Stimulated activated CD8-positive, alpha-beta memory T cell treated with anti-CD3 and anti-CD28 coated beads, Interleukin-4, amount 100 ng/mL, for 24 hours (primary cell): Measurements from ENCODE around the gene FBXO17.

ENCODE experiments used
- DNase-seq: peaks from one replicate; pipeline ENCODE4 v3.0.0-alpha.2; 2020; ENCODE audit warnings: low read depth

Gene FBXO17

DNA sequence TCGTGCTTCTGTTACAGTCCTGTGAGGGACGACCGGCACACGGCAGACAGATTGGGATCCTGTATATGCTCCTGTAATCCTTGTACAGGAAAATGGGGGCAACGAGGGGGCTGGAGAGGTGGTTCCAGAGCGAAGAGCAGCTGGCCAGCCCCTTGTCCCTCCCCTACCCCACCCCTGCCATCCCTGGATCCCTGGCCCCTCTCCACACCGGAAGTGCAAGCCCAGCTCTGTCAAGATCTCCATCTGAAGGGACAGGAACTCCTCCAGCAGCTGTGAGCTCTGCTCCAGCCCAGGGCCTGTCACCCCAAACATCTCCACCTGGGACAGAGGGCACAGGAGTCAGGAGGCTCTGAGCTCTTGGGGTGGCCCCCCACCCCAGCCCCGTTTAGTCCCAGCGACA is 58.0 kb downstream of the FBXO17 start:
- no peak for DNase-seq

DNA sequence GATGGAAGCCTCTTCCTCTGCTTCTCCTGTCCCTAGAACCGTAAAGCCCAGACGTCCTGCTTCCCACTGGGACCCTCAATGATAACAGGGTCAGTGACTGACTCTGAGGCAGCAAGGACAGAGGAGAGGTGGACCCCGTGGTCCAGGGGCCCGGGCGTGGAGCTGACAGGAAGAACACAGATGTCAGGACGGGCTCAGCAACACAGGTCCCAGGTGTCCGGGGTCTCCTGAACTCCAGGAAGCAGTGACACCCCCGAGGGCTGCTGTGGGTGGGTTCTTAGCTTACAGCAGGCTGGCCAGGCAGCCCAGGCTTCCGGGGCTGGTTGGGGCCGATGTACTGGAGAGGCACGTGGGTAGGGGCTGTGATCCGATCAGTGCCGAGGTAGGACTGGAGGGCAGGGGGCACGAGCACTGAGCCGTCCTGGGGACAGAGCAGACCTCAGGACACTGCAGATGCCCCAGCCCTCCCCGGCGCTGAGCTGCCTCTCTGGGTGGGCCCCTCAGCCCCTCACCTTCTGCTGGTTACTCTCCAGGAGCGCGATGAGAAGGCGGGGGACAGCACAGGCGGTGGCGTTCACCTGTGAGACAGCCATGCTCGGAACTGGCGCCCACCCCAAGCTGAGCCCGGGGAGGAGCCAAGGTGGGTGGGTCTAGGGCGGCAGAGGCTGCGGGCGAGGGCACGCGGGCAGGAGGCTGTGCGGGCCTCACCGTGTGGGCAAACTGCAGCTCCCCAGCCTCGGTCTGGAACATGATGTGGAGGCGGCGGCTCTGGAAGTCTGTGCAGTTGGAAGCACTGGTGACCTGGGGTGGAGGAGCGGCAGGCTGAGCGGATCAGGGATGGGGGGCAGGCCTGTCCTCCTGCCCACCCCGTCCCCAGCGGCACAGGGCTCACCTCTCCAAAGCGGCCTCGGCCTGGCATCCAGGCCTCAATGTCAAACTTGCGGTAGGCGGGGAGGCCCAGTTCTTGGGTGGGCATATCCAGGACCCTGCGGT is 59.9 kb downstream of the FBXO17 start:
- DNase-seq, result no peak

- no peak for DNase-seq
Observed at GRCh38 chr19:38913958-38914357, 61.6 kb downstream of the FBXO17 start.

DNA sequence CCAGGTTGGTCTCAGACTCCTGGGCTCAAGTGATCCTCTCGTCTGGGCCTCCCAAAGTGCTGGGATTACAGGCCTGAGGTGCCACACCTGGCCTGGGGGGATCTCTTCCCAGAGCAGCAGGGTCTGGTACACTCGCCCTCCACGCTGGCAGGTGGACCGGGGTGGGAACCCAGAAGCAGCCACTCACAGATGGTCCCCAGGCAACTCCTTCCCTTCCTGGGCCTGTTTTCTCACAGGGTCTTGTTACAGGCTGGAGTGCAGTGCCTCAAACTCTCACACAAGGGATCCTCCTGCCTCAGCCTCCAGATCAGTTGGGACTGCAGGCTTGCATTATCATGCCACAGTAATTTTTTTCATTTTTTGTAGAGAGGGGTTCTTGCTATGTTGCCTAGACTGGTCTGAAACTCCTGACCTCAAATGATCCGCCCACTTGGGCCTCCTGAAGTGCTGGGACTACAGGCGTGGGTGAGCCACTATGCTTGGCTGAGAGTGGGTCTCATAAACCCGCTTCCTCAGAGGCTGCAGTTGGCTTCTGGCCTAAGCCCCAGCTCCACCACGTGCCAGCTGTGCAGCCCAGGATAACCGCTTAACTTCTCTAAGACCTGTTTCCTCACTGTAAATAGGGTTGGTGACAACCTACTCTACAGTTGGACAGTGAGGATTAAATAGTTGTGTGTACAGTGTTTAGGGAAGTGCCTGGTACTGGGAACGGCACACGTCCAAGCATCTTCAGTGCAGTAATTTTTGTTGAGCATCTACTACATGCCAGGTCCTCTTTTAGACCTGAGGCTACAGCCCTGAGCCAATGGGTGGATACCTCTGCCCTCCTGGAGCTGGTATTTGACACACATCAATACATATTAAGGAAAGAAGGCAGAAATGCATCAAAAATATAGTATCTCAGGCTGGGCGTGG is 62.7 kb downstream of the FBXO17 start:
- no peak for DNase-seq

- no peak for DNase-seq
Observed at GRCh38 chr19:38911388-38912001, 64.0 kb downstream of the FBXO17 start.

GRCh38 chr19:38910488-38910887 is 65.1 kb downstream of the FBXO17 start:
- no peak for DNase-seq

DNA sequence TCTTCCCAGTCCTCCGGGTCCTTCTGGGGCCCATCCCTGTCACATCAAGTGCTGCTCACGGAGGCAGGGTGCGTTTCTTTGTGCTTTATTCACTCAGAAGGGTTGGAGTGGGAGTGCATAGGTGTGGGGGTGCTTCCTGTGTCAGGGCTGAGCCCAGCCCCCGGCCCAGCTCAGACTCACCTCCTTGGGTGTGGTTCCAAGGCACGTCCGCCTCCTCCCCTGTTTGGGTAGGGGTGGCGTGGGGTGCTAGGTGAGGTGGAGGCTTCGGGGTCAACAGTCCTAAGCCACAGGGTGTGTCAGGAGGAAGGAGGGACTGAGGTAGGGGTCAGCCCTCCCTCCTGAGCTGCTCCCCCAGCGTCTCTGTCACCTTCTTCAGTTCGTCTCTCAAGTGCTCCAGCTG is 66.6 kb downstream of the FBXO17 start:
- no peak for DNase-seq

DNA sequence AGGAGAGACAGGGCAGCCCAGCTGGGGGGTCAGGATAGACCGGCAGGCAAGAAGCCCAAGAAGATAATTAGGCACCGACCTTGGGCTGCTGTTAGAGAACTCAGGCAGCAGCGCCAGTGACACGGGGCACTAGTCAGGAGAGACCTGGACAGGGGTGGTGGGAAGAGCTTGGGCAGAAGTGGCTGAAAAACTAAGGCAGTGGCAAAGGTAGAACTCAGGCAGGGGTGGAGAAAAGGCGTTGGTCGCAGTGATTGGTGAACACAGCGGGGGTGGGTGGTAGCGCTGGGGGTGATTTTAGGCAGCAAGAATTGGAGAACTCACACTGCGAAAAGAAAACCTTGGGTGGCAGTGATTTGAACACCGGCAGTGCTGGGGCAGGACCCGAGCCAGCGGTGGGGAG is 67.9 kb downstream of the FBXO17 start:
- DNase-seq, result no peak

DNA sequence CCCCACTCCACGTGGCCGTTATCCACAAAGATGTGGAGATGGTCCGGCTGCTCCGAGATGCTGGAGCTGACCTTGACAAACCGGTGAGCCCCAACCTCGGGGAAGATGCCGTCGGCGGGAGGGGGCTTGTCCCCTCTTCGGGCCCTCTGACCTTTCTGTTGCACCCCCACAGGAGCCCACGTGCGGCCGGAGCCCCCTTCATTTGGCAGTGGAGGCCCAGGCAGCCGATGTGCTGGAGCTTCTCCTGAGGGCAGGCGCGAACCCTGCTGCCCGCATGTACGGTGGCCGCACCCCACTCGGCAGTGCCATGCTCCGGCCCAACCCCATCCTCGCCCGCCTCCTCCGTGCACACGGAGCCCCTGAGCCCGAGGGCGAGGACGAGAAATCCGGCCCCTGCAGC is 68.3 kb downstream of the FBXO17 start:
- DNase-seq, result no peak

GRCh38 chr19:38905620-38906019 is 69.9 kb downstream of the FBXO17 start:
- no peak for DNase-seq

DNA sequence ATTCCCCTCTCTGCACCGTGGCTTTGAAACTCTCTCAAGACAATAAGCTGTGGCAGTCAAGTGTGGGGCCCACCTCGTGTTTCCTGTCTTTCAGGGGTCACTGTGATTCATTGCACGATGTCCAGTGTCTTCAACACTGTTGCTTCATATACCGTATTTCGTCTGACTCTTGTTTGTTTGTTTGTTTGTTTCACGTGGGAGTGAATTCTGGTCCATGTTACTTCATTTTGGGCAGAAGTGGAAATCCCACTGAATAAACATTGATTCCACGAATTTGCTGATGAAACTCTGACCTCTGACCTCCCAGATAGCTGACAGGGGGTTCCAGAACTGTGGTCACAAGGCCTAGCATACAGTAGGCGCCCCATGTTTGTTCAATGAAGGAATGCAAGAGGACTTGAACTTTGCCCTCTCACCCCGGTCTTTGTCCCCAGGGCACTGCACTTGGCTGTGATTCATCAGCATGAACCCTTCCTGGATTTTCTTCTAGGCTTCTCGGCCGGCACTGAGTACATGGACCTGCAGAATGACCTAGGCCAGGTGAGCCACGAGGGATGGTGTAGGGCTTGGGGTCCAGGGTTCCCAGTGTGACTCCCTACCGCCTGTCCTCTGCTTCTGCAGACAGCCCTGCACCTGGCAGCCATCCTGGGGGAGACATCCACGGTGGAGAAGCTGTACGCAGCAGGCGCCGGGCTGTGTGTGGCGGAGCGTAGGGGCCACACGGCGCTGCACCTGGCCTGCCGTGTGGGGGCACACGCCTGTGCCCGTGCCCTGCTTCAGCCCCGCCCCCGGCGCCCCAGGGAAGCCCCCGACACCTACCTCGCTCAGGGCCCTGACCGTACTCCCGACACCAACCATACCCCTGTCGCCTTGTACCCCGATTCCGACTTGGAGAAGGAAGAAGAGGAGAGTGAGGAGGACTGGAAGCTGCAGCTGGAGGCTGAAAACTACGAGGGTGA is 70.7 kb downstream of the FBXO17 start:
- DNase-seq, result no peak

DNA sequence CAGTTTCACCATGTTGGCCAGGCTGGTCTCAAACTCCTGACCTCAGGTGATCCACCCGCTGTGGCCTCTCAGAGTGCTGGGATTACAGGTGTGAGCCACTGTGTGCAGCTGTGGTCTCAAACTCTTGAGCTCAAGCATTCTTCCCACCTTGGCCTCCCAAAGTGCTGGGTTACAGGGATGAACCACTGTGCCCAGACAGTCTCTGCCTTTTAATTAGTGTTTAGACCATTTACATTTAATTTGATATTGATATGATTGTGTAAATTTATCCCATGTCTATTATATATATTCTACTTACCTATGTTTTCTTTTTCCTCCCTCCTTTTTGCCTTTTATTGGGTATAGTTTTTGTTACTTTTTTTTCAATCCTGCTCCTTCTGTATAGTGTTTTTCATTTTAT is 73.9 kb downstream of the FBXO17 start:
- no peak for DNase-seq

DNA sequence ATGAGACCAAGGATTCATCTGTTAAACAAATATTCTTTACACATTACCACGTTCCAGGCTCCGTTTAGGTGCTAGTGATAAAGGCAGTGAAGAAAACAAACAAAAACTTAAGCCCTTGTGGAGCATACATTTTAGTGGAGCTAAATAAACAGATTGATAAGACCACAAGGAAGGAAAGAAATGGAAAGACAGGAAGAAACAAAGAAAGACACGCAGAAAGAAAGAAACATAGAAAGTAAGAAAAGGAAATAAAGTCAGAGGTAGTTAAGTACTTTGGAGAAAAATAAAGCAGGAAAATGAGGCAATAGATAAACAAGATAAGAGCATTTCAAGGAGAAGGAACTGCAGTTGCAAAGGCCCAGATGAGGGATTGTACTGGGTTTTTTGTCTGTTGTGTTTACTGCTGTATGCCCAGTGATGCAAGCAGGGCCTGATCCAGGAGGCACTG is 74.8 kb downstream of the FBXO17 start:
- DNase-seq, result no peak

- no peak for DNase-seq
Observed at GRCh38 chr19:38900202-38900629, 75.3 kb downstream of the FBXO17 start.

- peak; percentile 98 for DNase-seq
Observed at GRCh38 chr19:38899447-38900201, 75.9 kb downstream of the FBXO17 start, which contains the start of the genes NFKBIB and SIRT2. NFKBIB (plus strand) TSS chr19:38899969; CDS start chr19:38900033, 64 bp downstream. SIRT2 (minus strand) TSS chr19:38899618; CDS start chr19:38899521, 97 bp downstream.

- peak; percentile 15 for DNase-seq
Observed at GRCh38 chr19:38898788-38899446, 76.6 kb downstream of the FBXO17 start.

DNA sequence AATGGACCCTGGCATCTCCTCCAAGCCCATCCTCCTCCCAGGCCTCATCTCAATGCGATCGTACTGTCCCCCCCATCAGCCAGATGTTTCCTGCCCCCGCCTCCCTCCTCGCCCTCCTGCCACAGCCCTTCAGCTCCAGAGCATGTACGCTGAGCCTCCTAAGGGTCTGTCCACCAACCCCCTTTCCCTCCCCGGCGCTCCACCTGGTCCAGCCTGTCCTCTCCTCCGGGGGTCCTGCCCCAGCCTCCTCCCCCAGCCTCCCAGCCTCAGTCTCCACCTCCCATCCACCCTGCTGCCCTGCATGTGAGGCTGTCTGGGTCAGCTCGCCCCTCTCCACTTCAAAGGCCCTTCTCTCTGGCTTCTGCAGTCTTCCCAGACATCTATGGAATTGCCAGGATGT is 80.6 kb downstream of the FBXO17 start:
- DNase-seq, result no peak

DNA sequence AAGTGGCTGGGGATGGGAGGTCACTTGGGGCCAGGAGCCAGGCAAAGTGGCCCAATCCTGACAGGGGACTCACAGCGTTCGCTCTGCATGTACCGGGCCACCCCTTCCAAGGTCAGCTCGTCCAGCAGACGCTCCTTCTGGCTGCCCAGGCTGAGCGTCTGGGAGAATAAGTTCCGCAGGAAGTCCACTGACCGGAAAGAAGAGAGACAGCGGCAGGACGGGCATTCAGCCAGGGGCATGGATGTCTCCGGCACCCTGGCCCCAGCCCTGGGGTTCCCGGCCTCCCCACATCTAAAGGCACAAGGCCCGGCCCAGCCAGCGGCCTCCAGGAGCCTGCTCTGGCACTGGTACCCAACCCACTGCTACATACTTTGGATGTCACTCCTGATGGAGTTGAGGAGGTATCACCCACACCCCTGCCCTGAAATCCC is 82.2 kb downstream of the FBXO17 start:
- DNase-seq, result no peak

- no peak for DNase-seq
Observed at GRCh38 chr19:38892841-38893240, 82.7 kb downstream of the FBXO17 start.
